HG03135 (cell line): Measurements from ENCODE around the gene DEDD.
A peak's percentile ranks its signal among the peaks of the same experiment; 100 is the strongest.
"Not testable (repeated sequence)": the region's sequence is repeated elsewhere in the genome, so short reads cannot be mapped to it uniquely, and the experiment has no call there.

Source experiments
- ATAC-seq: cut with Tn5 transposase; IDR thresholded peaks from one replicate; pipeline ENCODE4 v1.9.1; 2021; ENCODE audit warnings: mild to moderate bottlenecking, moderate library complexity; ENCODE audit not compliant: unreplicated experiment

The DEDD gene

DNA sequence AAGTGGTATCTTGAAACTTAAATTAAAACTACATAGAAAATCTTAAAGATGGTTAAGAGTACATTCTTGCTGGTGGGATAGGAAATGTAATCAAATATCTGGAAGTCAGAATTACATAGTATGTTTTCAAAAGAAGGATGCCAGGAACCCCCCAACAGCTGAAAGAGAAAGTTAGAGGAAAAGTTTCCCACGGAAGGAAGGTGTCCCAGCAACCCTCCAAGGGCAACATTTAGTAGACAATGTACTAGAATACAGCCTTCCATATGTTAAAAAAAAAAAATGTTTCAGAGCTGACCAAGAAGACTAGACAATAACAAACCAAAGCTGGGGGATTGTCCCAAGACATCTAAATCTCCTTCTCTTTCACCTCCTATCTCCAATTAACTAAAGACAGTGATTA is 2.2 kb downstream of the DEDD start:
- no peak for ATAC-seq

DNA sequence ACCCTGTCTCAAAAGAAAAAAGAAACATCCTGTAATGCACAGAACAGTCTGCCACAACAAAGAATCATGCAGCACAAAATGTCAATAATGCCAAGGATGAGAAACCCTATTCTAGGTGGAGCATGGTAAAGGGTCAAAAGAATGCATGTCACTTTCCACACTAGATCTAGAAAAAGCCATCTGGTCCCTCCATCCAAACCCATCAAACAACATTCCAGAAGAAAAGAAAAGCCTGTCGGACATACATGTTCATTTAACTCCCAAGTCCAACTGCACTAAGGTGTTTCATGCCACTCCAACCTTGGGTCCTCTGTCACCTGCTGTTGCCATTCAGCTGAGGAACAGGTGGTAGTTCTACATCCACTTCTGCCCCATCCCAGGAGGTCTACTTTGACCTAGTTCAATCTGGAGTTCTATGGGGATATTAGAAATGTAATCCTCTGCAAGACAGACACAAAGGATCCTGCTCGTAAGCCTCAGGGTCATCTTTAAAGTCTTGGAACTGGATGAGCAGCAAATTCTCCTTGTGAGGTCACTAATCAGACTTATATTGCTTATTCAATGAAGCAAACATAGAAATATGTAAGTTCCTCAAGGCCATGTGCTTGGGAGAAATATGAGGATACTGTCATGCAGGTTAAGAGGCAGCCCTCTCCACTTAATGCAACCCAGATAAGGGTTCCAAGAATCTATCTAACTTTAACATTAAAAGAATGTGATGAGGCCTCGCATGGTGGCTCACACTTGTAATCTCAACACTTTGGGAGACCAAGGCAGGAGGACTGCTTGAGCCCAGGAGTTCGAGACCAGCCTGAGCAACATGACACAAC is 3.7 kb downstream of the DEDD start:
- ATAC-seq: no peak

DNA sequence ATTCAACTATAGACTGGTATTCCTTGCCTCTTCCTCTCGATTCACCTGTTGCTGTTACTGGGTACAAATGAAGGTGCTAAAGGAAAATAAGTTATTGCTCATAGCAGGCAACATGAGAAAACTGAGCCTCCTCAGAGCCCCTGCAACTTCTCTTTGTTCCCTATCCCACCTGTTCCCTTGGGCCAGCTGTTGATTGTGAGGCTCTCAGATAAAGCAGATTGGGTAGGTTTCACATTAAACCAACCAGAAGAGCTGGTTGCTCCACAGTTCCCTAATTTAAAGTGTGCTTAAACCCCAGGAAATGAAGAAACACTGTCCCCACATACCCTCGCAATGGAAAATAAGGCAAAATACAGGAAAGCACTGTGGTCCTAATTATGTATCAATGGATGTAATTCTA is 4.8 kb downstream of the DEDD start:
- ATAC-seq: no peak

DNA sequence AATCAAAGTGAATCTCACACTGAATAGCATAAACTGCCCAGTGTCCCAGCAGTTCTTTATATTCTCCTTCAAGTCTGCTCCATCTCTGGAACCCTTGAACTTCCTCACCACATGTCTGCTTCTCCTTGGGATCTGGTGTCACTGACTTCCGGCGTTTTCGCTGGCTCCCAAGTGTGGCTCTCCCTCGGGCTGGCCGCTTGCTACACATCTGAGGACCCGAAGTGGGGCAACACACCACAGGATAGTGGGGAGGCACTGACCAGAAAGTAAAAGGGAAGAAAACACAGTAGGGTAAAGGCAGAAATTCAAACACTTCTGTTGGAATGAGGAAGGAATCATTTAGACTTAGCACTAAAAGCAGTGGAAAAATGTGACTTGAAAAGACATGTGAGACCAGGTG is 9.5 kb downstream of the DEDD start:
- no peak for ATAC-seq

DNA sequence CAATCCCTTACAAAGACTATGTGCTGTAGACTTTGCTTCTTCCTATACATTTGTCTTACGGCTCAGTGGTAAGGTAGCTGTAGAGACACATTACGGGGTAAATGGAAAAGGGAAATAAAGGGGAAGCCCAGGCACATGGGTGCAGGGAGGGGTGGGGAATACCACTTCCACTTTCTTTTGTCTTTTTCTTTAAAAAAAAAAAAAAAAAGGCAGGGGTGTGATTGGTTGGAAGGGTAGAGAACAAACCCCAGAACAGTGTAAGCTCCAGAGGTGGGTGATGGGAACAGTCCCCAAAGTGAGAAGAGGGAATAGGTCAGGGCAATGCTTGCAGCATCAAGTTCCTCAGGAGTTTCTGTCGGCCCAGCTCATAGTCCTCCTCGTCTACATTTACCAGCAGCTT is 10.6 kb downstream of the DEDD start:
- no peak for ATAC-seq

DNA sequence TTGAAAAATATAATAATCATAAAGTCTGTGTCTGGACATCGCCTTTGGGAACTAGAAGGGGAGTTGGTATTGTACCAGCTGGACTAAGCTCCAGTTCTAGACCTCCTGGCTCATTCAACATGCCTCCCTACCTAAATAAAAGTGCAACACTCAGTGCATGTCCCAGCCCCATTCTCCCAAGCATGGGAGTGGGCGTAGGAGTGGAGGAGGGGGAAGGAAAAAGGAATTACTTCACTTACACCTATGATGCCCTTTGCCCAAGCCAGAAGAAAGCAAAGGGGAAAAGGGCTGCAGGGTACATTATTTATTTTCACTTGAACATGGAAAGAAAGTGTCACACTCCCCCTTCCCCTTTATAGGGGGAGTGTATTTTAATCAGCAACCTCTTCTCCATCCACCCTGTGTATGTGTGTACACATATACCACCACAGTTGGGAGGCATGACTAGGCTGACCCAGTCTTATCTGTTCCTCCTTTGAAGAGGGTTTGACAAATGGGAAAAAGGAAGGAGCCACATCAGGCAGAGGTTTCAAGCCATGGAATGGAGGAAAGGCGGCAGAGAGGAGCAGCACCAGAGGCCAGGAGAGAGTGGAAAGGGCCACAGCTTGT is 11.3 kb downstream of the DEDD start:
- no peak for ATAC-seq

DNA sequence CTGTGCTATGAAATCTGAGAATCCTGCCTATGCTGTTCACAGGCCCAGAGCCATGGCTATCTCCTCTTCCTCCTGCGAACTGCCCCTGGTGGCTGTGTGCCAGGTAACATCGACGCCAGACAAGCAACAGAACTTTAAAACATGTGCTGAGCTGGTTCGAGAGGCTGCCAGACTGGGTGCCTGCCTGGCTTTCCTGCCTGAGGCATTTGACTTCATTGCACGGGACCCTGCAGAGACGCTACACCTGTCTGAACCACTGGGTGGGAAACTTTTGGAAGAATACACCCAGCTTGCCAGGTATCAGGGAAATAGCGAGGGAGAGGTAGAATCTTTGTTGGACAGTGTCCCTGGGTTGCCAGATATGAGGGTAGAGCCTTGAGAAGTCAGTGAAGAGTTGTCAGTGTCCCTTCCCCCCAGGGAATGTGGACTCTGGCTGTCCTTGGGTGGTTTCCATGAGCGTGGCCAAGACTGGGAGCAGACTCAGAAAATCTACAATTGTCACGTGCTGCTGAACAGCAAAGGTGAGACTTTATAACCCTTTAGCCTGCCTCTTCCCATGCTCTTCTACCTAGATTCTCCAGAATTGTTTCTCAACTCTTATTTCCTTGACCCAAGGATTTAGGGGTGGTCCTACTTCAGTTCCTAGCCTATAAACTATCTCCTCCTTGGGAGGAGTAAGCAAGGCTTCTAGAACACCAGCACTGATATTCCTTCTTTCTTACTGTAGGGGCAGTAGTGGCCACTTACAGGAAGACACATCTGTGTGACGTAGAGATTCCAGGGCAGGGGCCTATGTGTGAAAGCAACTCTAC is 13.2 kb downstream of the DEDD start:
- peak; percentile 55 for ATAC-seq

DNA sequence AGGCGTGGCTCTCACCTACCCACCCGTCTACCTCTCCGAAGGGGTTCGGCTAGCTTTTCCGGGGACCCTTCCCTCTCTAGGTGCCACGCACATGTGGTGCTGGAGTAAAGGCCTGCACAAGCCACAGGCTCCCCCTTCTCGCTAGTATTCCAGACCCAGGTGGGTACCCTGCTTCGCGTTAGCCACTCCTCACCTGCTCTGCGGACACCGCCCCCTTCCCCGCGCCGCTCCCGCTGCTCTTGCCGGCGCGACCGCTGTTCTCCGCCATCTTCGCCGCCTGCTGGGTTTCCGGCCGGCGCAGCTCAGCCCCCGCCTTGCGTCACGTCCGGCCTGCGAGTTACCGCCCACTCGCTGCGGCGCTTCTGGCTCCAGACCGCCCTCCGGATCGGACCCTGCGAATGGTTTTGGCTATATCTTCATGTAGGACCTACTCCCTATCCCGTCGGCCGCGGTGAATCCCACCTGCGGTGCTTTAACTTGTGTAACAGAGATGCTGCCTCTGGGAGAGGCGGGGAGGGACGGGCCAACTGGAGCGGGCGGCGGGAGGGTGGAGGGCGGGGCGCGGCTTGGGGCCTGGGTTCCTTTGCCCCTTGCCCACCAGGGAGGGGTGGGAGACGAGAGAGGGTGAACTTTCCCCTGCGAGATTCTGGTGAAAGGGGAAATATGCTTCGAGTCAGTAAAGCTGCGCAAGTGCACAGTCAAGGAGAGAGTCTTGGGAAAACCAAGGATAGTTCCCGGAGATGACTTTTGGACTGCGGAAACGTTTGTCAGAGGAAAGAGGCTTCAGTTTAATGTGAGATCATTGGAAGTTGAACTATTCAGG is 14.5 kb downstream of the DEDD start, which contains the start of the genes NIT1 and PFDN2:
NIT1 (plus strand) TSS at position 347 of the 823 bp plus-strand sequence; CDS start at position 419, 72 bp downstream.
PFDN2 (minus strand) TSS at position 279 of the 823 bp plus-strand sequence; CDS start at position 268, 11 bp downstream.
- ATAC-seq: peak; percentile 81

DNA sequence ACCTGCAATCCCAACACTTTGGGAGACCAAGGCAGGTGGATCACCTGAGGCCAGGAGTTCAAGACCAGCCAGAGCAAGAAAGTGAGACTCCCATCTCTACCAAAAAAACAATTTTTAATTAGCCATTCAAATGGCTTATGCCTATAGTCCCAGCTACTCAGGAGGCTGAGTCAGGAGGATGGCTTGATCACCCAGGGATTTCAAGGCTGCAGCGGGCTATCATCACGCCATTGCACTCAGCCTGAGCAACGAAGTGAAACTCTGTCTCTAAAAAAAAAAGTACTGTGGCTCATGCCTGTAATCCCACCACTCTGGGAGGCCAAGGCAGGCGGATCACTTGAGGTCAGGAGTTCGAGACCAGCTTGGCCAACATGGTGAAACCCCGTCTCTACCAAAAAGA is 16.5 kb downstream of the DEDD start:
- not testable (repeated sequence) for ATAC-seq

DNA sequence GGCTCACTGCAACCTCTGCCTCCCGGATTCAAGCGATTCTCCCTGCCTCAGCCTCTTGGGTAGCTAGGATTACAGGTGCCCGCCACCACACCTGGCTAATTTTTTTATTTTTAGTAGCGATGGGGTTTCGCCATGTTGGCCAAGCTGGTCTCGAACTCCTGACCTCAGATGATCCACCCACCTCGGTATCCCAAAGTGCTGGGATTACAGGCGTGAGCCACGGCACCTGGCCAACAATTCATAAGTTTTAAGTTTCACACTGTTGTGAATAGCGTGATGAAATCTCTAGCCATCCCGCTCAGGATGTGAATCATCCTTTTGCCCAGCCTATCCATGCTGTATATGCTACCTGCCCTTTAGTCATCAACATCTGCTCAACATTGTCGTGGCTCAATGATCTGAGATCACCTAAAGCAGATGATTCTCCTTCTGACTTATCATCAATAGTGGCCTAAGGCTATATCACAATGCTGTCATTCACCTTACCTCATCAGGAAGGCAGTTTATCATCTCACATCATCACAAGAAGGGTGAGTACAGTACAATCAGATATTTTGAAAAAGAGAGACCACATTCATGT is 17.2 kb downstream of the DEDD start:
- ATAC-seq: no peak

DNA sequence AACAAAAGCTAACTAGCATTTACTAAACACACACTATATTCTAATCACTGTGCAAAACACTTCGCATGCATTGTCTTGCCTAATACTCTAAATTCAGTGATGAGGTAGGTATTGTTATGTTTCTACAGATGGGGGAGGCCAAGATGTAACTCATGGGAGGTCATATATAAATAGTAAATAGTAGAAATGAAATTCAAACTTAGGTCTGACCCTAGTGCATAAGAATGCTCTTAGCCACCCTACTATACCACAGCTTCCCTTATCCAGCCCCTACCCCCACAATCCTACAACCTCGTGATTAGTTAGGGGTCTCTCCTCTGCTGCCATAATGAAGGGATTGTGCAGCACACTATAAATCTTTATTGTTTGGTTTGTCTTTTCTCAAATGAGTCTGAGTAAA is 17.9 kb downstream of the DEDD start:
- no peak for ATAC-seq

DNA sequence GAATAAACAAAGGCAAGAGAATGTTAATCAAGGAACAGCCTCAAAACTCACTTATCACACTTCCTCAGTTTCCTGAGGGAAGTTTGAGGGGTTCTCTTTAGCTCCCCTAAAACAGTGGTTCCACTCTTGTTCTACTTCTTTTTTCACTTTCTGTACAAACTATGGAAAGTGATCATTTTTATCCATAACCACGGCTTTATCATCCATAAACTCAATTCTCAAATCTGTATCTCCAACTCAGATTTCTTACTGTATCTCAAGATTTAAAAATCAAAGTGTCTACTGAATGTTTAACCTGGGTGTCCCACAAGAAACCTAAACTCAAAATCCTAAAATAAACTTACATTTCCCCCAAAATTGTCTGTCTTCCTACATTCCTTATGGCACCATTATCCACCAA is 18.6 kb downstream of the DEDD start:
- ATAC-seq: no peak

DNA sequence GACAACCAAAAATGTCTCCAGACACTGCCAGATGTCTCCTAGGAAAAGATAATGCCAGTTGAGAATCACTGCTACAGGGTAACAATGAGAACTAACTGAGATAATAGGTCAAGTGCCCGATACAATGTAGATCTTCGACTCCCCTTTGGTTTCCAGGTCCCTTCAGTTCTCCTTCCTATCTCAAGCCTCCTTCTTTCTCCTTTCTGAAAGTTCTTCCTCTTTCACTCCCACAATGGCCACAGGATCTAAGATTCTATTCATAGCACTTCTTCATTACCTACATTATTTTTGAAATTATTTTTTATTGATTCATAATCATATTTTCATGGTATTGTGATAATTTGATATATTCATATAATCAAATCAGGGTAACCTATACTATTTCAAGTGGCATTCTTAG is 20.9 kb downstream of the DEDD start:
- ATAC-seq: no peak

DNA sequence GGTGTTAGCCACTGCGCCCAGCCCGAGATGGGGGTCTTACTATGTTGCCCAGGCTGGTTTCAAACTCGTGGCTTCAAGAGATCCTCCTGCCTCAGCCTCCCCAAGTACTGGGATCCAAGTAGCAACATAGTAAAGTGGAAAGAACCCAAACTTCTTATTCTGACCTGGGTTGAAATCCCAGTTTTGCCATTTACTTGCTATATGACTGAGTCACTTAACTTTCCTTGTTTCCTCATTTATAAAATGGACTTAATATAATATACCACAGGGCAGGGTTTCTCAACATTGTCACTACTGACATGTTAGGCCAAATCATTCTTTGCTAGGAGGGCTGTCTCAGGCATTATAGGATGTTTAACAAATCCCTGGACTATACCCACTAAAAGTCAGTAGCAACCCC is 21.4 kb downstream of the DEDD start:
- no peak for ATAC-seq

DNA sequence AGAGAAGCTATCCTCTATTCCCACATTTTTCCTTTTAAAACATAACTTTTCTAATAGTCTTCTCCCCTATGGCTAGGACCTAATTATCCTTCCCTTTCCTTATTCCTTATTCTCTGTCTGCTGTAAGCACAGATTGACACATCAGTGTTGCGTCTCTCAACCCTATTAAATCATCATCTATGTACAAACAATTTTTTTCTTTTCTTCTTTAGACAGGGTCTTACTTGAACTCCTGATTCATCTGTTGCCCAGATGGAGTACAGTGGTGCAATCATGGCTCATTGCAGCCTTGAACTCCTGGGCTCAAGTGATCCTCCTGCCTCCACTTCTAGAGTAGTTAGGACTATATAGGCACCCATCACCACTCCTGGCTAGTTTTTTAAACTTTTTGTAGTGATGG is 26.0 kb downstream of the DEDD start:
- no peak for ATAC-seq

DNA sequence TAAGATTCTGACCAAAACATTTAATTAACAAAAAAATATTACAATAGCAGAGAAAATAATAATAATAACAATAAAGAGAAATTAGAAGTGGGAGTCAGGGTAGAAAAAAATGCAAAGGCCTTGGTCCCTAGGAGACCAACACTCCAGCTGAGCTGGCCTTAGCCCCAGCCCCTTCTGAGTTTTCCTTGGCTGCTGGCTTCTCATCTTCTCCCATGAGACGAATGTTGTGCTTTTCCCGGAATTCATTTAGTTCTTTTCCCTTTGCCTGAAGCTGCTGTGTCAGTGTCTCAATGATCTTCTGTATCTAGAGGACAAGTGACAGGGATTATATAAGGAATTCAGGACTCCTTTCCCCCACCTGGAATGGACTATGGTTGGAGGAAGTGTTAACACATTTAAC is 31.9 kb downstream of the DEDD start:
- no peak for ATAC-seq

DNA sequence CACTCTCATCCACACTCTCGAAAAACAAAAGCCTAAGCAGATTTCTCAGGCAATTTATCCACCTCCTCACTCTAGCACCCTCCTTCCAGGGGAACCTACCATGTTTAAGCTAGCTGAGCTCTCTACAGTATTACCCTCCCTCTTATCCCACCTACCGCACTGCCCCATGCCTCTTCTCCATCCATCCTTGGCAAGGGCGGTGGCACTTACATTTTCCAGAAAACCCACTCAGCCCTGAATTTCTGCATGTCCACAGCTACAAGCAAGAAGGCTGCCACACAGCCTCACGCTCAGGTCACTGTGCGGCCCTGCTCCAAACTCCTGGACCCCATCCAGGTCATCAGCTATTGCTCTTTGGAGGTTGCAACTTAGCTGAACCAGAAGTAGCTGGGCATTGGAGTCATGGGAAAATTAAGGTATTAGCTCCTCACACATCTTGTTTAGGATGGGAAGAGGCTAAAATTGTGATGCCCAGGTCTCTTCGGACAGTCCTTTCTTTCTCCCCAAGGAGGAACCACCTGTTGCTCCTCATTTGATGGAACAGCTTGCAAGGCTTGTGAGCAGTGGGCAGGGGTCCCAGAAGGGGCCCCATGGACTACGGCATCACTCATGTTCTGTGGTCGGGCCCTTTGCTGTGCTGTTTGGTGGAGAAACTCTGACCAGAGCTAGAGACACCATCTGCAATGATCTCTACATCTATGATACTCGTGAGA is 33.2 kb downstream of the DEDD start:
- ATAC-seq: no peak

DNA sequence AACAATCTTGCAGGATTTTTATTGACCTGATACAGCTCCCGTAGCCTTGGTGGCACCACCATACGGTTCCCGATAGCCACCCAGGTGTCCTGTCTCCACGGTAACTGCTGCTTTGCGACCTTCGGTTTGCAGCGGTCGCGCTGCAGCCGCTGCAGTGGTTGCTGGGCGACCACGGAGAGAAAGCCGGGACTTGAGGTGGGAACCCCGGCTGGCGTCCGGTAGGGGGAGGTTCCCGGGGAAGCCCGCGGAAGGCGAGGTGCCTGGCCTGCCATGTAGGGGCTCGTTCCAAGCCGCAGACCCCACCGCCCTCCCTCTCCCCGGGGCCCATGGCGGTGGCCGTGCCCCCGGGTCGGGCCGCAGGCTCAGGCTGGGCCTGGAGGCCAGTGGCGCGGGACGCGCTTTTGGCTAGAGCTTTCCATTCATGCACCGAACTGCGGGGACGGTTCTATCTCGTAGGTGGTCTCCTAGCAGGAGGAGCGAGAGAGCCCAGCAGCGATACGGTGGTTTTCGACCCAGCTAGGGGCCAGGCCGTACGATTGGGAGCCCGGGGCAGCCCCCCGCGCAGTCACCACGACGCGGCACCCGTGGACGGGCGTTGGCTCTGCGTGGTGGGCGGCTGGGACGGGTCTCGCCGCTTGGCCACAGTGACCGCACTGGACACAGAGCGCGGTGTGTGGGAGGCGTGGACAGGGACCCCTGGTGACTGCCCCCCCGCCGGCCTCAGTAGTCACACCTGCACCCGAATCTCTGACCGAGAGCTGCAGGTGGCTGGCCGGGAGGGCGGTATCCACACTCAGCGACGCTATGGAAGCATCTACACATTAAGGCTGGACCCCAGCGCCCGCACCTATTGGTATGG is 34.0 kb downstream of the DEDD start, which contains the start of gene KLHDC9:
KLHDC9 (plus strand) TSS at position 152 of the 859 bp plus-strand sequence; CDS start at position 327, 175 bp downstream.
- peak; percentile 63 for ATAC-seq

DNA sequence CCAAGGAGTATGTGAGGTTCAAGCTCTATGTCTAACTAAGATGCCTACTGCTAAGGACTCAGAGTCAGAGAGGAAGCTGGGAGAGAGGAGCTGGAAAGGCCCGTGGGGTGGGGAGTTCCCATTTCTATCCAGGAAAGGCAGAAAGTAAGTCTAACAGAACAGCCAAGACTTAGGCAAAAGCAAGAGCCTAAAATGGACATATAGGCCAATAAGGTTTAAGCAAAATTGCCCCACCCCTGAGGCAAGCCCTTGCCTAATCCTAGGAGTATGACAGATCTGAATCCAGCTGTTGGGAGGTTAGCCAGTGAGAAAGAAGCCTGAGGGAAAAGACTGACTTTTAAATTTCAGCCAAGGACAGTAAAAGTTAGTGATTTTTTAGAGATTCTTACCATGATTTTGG is 35.9 kb downstream of the DEDD start:
- ATAC-seq: no peak
